PFSK-1 (cell line): ENCODE results near the gene ZNF343.

Experiments
- FOXP2 ChIP-seq: optimal IDR thresholded peaks from 2 replicates; pipeline ENCODE3; 2011; ENCODE audit warnings: borderline replicate concordance, control low read depth, inconsistent platforms; ENCODE audit not compliant: insufficient read depth; ENCODE audit errors: extremely low read length, extremely low read depth
- POLR2AphosphoS5 ChIP-seq: IDR thresholded peaks from 2 replicates; pipeline ENCODE4 v1.6.1; 2012; ENCODE audit warnings: low read depth, mild to moderate bottlenecking, control low read depth, low read length, moderate library complexity
- SIN3A ChIP-seq: IDR thresholded peaks from 2 replicates; pipeline ENCODE4 v1.6.1; 2012; ENCODE audit warnings: mild to moderate bottlenecking, low read length, moderate library complexity, borderline replicate concordance; ENCODE audit not compliant: insufficient read depth
- TAF1 ChIP-seq: IDR thresholded peaks from 2 replicates; pipeline ENCODE4 v1.6.1; 2012; ENCODE audit warnings: low read length, control low read depth, borderline replicate concordance; ENCODE audit not compliant: insufficient read depth
- TF ChIP-seq, protein P1 (sequence below), 2 experiments: IDR thresholded peaks; 2 replicates each; pipeline versions ENCODE4 v1.6.1 to v1.8.0; 2011 to 2012; ENCODE audit warnings: low read depth in 2 of 2, low read length in 2 of 2, control low read depth in 1 of 2, inconsistent platforms in 1 of 2, mild to moderate bottlenecking in 1 of 2, moderate library complexity in 1 of 2; ENCODE audit not compliant: insufficient read depth in 1 of 2

DNA sequence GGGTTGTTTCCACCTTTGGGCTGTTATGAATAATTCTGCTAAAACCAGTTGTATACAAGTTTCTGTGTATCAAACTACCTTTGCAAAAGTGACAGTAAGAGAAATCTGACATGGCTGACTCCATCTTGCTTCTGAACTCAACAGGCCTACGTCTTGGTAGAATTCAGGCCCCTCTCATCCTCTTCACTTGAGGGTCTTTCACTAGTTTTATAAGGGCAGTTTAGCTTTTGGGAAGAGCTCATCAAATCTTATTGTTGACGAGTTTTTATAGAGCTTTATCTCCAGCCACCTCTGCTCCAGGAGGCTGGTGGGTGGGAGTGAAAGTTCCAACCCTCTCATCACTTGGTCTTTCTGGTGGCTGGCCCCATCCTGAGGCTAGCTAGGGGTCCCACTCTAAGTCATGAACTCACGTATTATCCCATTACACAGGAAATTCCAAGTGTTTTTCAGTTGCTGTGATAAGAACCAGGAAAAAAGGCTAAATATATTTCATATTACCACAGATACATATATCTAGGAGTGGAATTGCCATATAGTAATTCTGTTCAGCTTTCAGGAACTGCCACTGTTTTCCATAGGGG lies 49.7 kb downstream of the ZNF343 start:
- TF ChIP-seq POLR2AphosphoS5, result peak; percentile 41
- TF ChIP-seq, protein P1, sequence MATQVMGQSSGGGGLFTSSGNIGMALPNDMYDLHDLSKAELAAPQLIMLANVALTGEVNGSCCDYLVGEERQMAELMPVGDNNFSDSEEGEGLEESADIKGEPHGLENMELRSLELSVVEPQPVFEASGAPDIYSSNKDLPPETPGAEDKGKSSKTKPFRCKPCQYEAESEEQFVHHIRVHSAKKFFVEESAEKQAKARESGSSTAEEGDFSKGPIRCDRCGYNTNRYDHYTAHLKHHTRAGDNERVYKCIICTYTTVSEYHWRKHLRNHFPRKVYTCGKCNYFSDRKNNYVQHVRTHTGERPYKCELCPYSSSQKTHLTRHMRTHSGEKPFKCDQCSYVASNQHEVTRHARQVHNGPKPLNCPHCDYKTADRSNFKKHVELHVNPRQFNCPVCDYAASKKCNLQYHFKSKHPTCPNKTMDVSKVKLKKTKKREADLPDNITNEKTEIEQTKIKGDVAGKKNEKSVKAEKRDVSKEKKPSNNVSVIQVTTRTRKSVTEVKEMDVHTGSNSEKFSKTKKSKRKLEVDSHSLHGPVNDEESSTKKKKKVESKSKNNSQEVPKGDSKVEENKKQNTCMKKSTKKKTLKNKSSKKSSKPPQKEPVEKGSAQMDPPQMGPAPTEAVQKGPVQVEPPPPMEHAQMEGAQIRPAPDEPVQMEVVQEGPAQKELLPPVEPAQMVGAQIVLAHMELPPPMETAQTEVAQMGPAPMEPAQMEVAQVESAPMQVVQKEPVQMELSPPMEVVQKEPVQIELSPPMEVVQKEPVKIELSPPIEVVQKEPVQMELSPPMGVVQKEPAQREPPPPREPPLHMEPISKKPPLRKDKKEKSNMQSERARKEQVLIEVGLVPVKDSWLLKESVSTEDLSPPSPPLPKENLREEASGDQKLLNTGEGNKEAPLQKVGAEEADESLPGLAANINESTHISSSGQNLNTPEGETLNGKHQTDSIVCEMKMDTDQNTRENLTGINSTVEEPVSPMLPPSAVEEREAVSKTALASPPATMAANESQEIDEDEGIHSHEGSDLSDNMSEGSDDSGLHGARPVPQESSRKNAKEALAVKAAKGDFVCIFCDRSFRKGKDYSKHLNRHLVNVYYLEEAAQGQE (IDR thresholded peaks at IDR 0.05; ENCODE audit: insufficient read depth in 1 of 2, low read depth in 2 of 2, low read length in 2 of 2), result no peak
- no peak for TF ChIP-seq TAF1
- TF ChIP-seq SIN3A, result no peak
- TF ChIP-seq FOXP2, result no peak
